ACHN (cell line): ENCODE data around the gene PSPH.
A peak's percentile ranks its signal among the peaks of the same experiment; 100 is the strongest.

Source experiments
- DNase-seq: peaks from one replicate; pipeline ENCODE4 v3.0.0-alpha.2; 2015
- in situ Hi-C: cut with HindIII; loops from 2 replicates; pipeline ENCODE4 v1.10.0; 2017; ENCODE audit warnings: low sequenced_read_pairs, low pct_ligation_motif_present, low pct_unique_long_range_greater_than_20kb

PSPH gene

GRCh38 chr7:55965100-55965470, 86.2 kb downstream of the PSPH start:
- in situ Hi-C loops = no loop called here
- DNase-seq = no peak

GRCh38 chr7:55964261-55965099, 86.8 kb downstream of the PSPH start, which contains the start of gene NIPSNAP2:
Gene NIPSNAP2, plus strand, starts transcription at chr7:55964585. Its CDS starts 25 bp downstream, at chr7:55964610.
- in situ Hi-C loops = no loop called here

GRCh38 chr7:55963584-55964168, 87.6 kb downstream of the PSPH start:
- in situ Hi-C loops = no loop called here

More at GRCh38 chr7:55964261-55965099, 86.8 kb downstream of the PSPH start, which contains the start of gene NIPSNAP2:
- DNase-seq = peak; percentile 85

GRCh38 chr7:55962014-55962413, 89.2 kb downstream of the PSPH start:
- no peak for DNase-seq
- in situ Hi-C loops = no loop called here

More at GRCh38 chr7:55963584-55964168, 87.6 kb downstream of the PSPH start:
- DNase-seq = no peak
